Tibial nerve (tissue), 4 donors: Measurements from ENCODE around the gene ZNFX1.
"Not testable (repeated sequence)": the region's sequence is repeated elsewhere in the genome, so short reads cannot be mapped to it uniquely, and the experiment has no call there.

Experiments used
- EP300 ChIP-seq, 2 donors: sonication (generic); formaldehyde crosslinking; IDR thresholded peaks; one replicate each; pipeline ENCODE4 v1.6.1; 2017; ENCODE audit warnings: antibody characterized with exemption in 2 of 2, mild to moderate bottlenecking in 1 of 2
- POLR2A ChIP-seq, 2 donors: fragments of 450-650 bp; IDR thresholded peaks; one replicate each; pipeline ENCODE4 v1.6.1; 2017; ENCODE audit warnings: antibody characterized with exemption in 2 of 2, mild to moderate bottlenecking in 2 of 2, moderate library complexity in 2 of 2
- TF ChIP-seq, protein P1 (sequence below), 5 experiments: fragments of 200-600 bp in 3 of 5; fragments of 450-650 bp in 2 of 5; sonication (generic) in 3 of 5; IDR thresholded peaks; one replicate each; pipeline ENCODE4 v1.5.1; 2016 to 2019; ENCODE audit warnings: antibody characterized with exemption in 5 of 5, mild to moderate bottlenecking in 3 of 5, moderate library complexity in 2 of 5

- TF ChIP-seq POLR2A, EP300 (IDR thresholded peaks at IDR 0.05): not testable (repeated sequence)
- TF ChIP-seq, protein P1, sequence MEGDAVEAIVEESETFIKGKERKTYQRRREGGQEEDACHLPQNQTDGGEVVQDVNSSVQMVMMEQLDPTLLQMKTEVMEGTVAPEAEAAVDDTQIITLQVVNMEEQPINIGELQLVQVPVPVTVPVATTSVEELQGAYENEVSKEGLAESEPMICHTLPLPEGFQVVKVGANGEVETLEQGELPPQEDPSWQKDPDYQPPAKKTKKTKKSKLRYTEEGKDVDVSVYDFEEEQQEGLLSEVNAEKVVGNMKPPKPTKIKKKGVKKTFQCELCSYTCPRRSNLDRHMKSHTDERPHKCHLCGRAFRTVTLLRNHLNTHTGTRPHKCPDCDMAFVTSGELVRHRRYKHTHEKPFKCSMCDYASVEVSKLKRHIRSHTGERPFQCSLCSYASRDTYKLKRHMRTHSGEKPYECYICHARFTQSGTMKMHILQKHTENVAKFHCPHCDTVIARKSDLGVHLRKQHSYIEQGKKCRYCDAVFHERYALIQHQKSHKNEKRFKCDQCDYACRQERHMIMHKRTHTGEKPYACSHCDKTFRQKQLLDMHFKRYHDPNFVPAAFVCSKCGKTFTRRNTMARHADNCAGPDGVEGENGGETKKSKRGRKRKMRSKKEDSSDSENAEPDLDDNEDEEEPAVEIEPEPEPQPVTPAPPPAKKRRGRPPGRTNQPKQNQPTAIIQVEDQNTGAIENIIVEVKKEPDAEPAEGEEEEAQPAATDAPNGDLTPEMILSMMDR (IDR thresholded peaks at IDR 0.05), result not testable (repeated sequence)
These were observed 59.1 kb downstream of the ZNFX1 start for GRCh38 chr20:49218739-49219090.
